ENCODE data around the gene COL9A3.

COL9A3 gene

GRCh38 chr20:62885896-62886708 is 69.3 kb downstream of the COL9A3 start:
- no peak for TF ChIP-seq CTCF (IDR thresholded peaks at IDR 0.05; ENCODE audit: extremely low read depth, missing control alignments)

DNA sequence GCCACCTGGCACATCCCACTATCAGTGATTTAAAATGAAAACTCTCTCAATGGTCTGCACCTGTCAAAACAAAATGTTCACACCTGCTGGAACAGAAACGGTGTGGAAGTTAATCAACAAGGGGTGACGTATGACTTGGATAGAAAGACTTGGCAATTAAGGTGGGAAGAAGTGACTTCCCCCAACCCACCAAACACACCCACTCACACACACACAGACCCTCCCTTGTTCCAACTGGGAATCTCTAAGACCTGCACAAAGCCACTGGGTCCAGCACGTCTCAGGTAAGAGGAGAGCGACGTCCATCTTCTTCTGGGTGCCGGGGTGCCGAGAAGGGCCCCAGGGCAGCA is 69.8 kb downstream of the COL9A3 start:
- DNase-seq (ENCODE audit: low spot score): no peak
- TF ChIP-seq CTCF (IDR thresholded peaks at IDR 0.05; ENCODE audit: extremely low read depth, missing control alignments): no peak

More at GRCh38 chr20:62885896-62886708, 69.3 kb downstream of the COL9A3 start:
- DNase-seq (ENCODE audit: low spot score): no peak

- no peak for DNase-seq (ENCODE audit: low spot score)
- TF ChIP-seq CTCF (IDR thresholded peaks at IDR 0.05; ENCODE audit: extremely low read depth, missing control alignments): no peak
Observed at GRCh38 chr20:62887152-62887859, 70.5 kb downstream of the COL9A3 start.

DNA sequence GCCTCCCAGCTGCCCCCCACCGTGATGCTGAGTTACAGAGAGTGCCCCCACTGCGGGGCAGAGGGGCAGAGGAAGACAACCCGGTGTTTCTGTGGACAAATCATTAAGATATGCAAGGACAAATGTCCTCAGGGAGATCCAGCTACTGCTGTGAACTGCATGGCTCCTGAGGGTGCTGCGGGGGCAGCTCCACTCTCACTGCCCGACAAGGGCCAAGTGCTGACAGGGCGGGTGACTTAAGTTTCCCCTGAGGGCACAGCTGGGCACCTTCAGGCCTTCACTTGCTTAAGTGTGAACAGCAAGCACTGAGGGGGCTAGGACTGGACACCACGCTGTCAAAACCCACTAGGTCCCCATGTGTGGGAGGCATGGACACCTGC is 71.0 kb downstream of the COL9A3 start:
- DNase-seq (ENCODE audit: low spot score): no peak
- no peak for TF ChIP-seq CTCF (IDR thresholded peaks at IDR 0.05; ENCODE audit: extremely low read depth, missing control alignments)

DNA sequence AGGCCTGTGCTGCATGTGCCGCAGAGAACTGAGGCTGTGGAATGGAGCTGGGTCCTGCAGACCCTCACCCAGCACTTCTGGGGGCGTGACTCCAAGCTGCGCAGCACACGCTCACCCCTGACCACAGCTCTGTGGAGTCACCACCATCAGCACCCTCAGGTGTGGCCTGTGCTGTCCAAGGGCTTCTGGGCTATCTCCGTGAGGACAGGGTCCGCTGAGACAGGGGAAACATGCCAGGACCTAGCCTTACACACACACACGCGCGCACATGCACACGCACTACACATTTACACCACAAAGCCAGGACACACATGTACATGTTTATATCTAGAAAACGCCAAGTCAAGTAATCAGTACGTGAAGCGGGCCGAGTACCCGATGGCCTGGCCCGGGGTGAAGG is 71.6 kb downstream of the COL9A3 start:
- no peak for TF ChIP-seq CTCF (IDR thresholded peaks at IDR 0.05; ENCODE audit: extremely low read depth, missing control alignments)
- DNase-seq (ENCODE audit: low spot score): no peak

DNA sequence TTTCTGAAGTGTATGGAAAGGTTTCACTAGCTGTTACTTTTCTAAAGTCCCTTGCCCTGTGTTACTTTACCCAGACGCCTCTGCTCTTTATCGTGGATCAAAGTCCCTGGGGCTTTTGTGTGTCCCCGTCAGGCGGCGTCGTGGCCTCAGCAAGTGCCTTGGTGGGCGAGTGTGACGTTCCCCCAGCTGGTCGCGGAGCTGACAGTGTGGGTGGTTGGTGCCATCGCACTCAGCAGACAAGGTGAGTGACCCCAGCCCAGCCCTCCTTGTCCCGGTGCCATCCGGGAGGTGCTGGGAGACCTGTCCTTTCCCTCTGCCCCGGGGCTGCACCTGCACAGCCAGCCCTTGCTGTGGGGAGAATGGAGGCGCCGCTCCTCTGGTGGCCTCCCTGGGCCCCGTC is 72.1 kb downstream of the COL9A3 start:
- TF ChIP-seq CTCF (IDR thresholded peaks at IDR 0.05; ENCODE audit: extremely low read depth, missing control alignments): no peak
- no peak for DNase-seq (ENCODE audit: low spot score)

GRCh38 chr20:62889411-62889810 is 72.6 kb downstream of the COL9A3 start:
- no peak for TF ChIP-seq CTCF (IDR thresholded peaks at IDR 0.05; ENCODE audit: extremely low read depth, missing control alignments)

More at GRCh38 chr20:62889411-62889810, 72.6 kb downstream of the COL9A3 start:
- DNase-seq (ENCODE audit: low spot score): no peak
